NCI-H187 treated with DMSO at 0.1 percent for 48 hours (cell line): ENCODE data around the gene NEK11.
"Not testable (repeated sequence)": the region's sequence is repeated elsewhere in the genome, so short reads cannot be mapped to it uniquely, and the experiment has no call there.

ENCODE experiments used
- DNase-seq: peaks from one replicate; lab custom pipeline; 2025; lab: John Stamatoyannopoulos, UW

NEK11 gene

GRCh38 chr3:131306242-131306641, 279.6 kb downstream of the NEK11 start:
- DNase-seq: no peak

GRCh38 chr3:131314318-131314717, 287.6 kb downstream of the NEK11 start:
- DNase-seq: no peak

GRCh38 chr3:131315162-131315561, 288.5 kb downstream of the NEK11 start:
- no peak for DNase-seq

GRCh38 chr3:131317667-131318066, 291.0 kb downstream of the NEK11 start:
- no peak for DNase-seq

DNA sequence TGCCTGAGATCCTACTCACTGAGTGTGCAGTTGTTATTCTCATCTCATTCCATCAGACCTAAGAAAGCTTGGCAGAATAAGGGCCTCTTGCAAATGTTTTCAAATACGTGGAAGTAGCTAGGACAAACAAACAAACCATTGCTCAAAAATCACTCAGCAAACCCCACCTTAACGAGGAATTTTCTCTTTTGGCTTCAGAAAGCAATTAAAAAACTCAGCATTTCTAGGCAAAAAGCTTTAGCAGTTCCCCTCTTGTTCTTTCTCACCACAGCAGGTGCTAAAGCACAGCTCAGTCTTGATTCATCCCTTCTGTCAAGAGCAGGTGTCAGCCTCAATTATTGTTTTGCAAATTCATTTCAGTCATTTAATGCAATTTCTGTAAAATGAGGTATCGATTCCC, 296.3 kb downstream of the NEK11 start:
- no peak for DNase-seq

- DNase-seq: no peak
These were observed 297.1 kb downstream of the NEK11 start for GRCh38 chr3:131323792-131324191.

GRCh38 chr3:131324923-131325322, 298.2 kb downstream of the NEK11 start:
- no peak for DNase-seq

DNA sequence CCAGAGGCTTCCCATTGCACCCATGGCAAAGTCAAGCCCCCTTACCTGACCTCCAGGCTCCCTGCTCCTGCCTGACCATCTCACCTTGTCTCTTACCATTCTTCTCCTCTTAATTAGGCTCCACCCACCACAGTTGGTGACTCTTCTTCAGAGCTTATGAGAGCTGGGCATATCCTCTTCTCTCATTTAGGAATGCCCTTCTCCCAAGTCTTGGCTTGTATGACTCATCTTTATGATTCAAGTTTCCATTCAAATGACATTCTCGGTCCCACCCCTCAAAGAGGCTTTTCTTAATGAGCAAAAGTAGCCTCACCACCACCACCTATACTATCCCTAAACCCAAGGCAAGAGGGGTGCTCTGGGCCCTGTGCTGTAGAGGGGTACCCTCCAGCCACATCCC, 299.6 kb downstream of the NEK11 start:
- no peak for DNase-seq

DNA sequence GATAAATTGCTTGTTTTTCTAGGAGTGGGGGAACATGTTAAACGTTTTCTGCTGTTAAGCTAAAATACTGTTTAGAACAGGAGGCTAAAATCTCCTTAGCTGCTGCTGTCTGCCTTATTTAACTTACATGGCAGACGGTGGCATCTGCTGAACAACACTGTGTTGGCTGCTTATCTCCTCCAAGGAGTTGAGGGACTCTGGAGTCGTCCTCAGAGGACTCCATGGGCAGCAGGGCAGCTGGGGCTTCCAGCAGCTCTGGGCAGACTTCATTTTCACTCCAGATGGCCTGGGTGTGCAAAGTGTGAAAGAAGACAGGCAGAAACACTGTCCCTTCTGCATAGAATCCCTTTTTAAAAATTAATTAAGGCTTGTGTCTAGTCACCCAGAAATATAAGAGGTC, 302.0 kb downstream of the NEK11 start:
- DNase-seq: no peak

DNA sequence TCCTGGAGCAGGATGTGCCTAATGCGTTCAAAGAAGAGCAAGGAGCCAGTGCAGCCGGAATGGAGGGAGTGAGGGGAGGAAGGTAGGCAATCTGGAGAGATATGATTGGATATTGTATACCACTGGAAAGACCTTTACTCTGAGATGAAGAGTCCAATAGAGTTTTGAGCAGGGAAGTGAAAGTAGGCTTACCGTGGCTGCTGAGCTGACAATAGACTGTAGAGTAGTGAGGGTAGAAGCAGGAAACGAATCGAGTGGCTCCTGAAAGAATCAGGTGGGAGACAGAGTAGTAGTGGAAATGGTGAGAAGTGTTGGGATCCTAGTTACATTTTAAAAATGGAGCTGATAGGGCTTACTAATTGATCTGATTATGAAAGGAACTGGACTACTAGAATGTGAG, 303.1 kb downstream of the NEK11 start:
- DNase-seq: no peak

DNA sequence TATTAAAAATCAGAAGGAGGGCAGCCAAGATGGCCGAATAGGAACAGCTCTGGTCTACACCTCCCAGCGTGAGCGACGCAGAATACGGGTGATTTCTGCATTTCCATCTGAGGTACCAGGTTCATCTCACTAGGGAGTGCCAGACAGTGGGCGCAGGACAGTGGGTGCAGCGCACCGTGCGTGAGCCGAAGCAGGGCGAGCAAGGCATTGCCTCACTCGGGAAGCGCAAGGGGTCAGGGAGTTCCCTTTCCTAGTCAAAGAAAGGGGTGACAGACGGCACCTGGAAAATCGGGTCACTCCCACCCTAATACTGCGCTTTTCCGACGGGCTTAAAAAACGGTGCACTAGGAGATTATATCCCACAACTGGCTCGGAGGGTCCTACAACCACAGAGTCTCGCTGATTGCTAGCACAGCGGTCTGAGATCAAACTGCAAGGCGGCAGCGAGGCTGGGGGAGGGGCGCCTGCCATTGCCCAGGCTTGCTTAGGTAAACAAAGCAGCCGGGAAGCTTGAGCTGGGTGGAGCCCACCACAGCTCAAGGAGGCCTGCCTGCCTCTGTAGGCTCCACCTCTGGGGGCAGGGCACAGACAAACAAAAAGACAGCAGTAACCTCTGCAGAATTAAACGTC, 304.9 kb downstream of the NEK11 start:
- not testable (repeated sequence) for DNase-seq

- no peak for DNase-seq
These were observed 312.4 kb downstream of the NEK11 start for GRCh38 chr3:131338948-131339640.

DNA sequence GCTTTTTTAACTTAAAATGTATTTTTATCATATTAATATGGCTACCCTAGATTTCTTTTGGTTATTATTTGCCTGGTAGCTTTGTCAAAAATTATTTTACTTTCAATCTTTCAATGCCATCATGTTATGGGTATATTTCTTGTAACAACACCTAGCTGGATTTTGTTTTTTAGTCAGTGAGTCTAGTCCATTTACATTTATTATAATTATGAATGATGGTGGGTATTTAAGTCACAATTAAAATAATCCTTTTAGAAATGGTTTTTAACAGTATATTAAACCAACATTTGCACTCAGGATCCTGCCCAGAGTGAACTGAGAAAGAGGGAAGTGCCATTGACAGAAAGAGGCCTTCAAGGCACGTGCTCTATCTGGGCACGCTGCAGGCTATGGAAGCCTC, 315.1 kb downstream of the NEK11 start:
- no peak for DNase-seq

- DNase-seq: no peak
These were observed 322.2 kb downstream of the NEK11 start for GRCh38 chr3:131348911-131349310.

DNA sequence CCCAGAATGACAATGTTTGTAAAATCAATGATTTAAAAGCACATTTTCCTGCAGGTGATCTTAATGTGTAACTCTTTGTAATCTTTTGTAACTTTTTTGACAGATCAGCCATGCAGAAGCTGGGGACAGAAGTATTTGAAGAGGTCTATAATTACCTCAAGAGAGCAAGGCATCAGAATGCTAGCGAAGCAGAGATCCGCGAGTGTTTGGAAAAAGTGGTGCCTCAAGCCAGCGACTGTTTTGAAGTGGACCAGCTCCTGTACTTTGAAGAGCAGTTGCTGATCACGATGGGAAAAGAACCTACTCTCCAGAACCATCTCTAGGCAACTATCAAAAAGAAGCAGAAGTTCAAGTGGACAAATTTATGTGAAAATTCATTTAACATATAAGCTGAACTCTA, 322.8 kb downstream of the NEK11 start:
- DNase-seq: no peak

GRCh38 chr3:131349946-131350347, 323.3 kb downstream of the NEK11 start:
- DNase-seq: no peak

DNA sequence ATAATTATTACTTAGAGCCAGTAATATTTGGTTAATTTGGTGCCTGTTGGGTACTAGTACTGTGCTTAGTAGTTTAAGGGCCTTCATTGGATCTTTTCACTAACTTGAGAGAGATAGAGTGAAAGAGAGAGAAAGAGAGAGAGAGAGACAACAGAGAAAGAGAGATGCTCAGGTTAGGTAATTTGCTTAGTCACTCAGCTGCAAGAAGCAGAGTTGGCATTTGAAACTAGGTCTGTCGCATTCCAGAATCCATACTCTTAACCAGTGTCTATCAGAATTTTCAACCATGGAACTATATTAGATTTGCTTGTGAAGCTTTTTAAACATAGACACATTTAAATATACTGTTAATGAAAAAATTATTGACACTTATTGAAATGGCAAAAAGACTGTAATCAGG, 323.8 kb downstream of the NEK11 start:
- no peak for DNase-seq

GRCh38 chr3:131353016-131353877, 326.6 kb downstream of the NEK11 start:
- no peak for DNase-seq

GRCh38 chr3:131353986-131354385, 327.3 kb downstream of the NEK11 start:
- no peak for DNase-seq

DNA sequence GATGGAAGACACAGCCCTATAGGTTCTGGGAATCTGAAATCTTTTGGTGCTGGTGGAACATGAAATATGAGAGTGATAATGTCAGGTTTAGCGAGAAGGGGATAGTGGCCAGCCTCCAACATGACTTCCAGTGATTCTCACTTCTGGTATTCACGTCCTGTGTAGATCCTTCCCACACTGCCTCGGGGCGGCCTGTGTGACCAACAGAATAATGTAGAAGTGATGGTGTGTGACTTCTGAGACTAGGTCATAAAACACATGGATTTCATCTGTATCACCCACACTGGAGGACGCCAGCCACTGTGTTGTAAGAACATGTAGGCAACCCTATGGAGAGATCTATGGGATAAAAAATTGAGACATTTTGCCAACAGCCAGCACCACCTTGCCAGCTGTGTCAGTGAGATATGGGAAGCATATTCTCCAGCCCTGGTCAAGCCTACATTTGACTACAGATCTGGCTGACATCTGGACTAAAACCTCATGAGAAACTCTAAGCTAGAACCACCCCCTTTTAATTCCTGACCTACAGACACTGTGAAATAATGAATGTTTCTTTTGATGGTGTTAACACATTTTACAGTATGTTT, 329.4 kb downstream of the NEK11 start:
- DNase-seq: no peak

GRCh38 chr3:131357275-131357674, 330.6 kb downstream of the NEK11 start:
- no peak for DNase-seq

DNA sequence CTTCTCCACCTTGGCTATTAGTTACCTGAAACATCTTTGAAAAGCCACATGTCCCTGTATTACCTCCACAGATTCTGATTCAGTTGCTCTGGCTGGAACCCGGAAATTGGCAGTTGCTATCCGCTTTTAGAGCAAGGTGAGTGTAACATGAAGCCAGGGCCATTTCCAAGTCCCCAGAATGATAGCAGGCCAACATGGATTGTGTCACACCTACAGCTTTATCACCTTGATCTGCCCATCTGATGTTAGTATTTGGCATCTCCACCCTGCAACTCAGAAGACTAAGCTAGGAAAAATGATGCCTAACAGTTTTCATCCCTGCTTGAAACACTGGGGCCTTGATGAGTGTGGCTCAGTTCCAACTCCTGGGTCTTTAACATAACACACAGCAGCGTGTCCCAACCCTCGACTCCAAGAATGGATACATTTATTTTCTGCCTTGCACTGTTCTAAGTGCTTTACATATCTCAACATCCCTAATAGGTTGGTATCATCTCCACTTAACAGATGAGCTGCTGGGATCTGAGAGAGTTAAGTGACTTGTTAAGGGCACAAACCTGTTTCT, 333.6 kb downstream of the NEK11 start:
- DNase-seq: no peak
